ENCODE results near the gene FADS3.

The FADS3 gene

GRCh38 chr11:61855939-61856680 lies 35.2 kb downstream of the FADS3 start:
- Mint-ChIP-seq H3K4me1 (peaks cover 0 to 2% of the 10 kb centered on the region in 2 donors), H3K36me3 (peaks cover 55 to 75% of the 10 kb centered on the region in 2 donors), H3K27me3 (no peaks in the 10 kb centered on the region), H3K4me3 (no peak overlapping the region), H3K9me3 (no peaks in the 10 kb centered on the region), H3K27ac (no peak overlapping the region)
- DNase-seq, result no peak
- ATAC-seq (replicated peaks), result no peak

- H3K36me3 Mint-ChIP-seq, result peaks cover 50 to 72% of the 10 kb centered on the region in 2 donors
- H3K27me3 Mint-ChIP-seq, result no peaks in the 10 kb centered on the region
- H3K9me3 Mint-ChIP-seq, result no peaks in the 10 kb centered on the region
- H3K4me3 Mint-ChIP-seq, result no peak overlapping the region
- DNase-seq, result no peak
- ATAC-seq (replicated peaks), result no peak
- H3K4me1 Mint-ChIP-seq, result peaks cover 0 to 2% of the 10 kb centered on the region in 2 donors
- H3K27ac Mint-ChIP-seq, result no peak overlapping the region
Measured at GRCh38 chr11:61854966-61855714, 36.2 kb downstream of the FADS3 start.

GRCh38 chr11:61854206-61854895 lies 37.0 kb downstream of the FADS3 start:
- H3K36me3 Mint-ChIP-seq, result peaks cover 46 to 72% of the 10 kb centered on the region in 2 donors
- peaks cover 0 to 2% of the 10 kb centered on the region in 2 donors for H3K4me1 Mint-ChIP-seq
- no peaks in the 10 kb centered on the region for H3K27me3 Mint-ChIP-seq
- H3K27ac Mint-ChIP-seq, result no peak overlapping the region
- no peak overlapping the region for H3K4me3 Mint-ChIP-seq
- no peak for DNase-seq
- no peak for ATAC-seq (replicated peaks)
- no peaks in the 10 kb centered on the region for H3K9me3 Mint-ChIP-seq

- H3K4me3 Mint-ChIP-seq, result no peak overlapping the region
- H3K36me3 Mint-ChIP-seq, result peaks cover 40 to 67% of the 10 kb centered on the region in 2 donors
- H3K9me3 Mint-ChIP-seq, result no peaks in the 10 kb centered on the region
- H3K27ac Mint-ChIP-seq, result no peak overlapping the region
- ATAC-seq (replicated peaks) (no peak), DNase-seq (no peak)
- no peaks in the 10 kb centered on the region for H3K27me3 Mint-ChIP-seq
- peaks cover 0 to 2% of the 10 kb centered on the region in 2 donors for H3K4me1 Mint-ChIP-seq
Measured at GRCh38 chr11:61853698-61854169, 37.6 kb downstream of the FADS3 start.

- DNase-seq, result no peak
- no peaks in the 10 kb centered on the region for H3K27me3 Mint-ChIP-seq
- no peaks in the 10 kb centered on the region for H3K9me3 Mint-ChIP-seq
- no peak overlapping the region for H3K4me3 Mint-ChIP-seq
- no peak overlapping the region for H3K27ac Mint-ChIP-seq
- ATAC-seq (replicated peaks), result no peak
- peaks cover 0 to 2% of the 10 kb centered on the region in 2 donors for H3K4me1 Mint-ChIP-seq
- peaks cover 50 to 75% of the 10 kb centered on the region in 2 donors for H3K36me3 Mint-ChIP-seq
Measured at GRCh38 chr11:61851900-61852295, 39.4 kb downstream of the FADS3 start.

- Mint-ChIP-seq H3K27me3 (no peaks in the 10 kb centered on the region), H3K36me3 (peaks cover 50 to 77% of the 10 kb centered on the region in 2 donors), H3K4me1 (peaks cover 0 to 2% of the 10 kb centered on the region in 2 donors), H3K27ac (peak overlapping the region; percentile 31), H3K4me3 (no peak overlapping the region), H3K9me3 (no peaks in the 10 kb centered on the region)
- ATAC-seq (replicated peaks), result no peak
- no peak for DNase-seq
Measured at GRCh38 chr11:61851113-61851899, 40.0 kb downstream of the FADS3 start.

- Mint-ChIP-seq H3K4me1 (peaks cover 0 to 2% of the 10 kb centered on the region in 2 donors), H3K27ac (no peak overlapping the region), H3K36me3 (peaks cover 53 to 81% of the 10 kb centered on the region in 2 donors), H3K27me3 (no peaks in the 10 kb centered on the region), H3K4me3 (no peak overlapping the region), H3K9me3 (no peaks in the 10 kb centered on the region)
- no peak for DNase-seq
- ATAC-seq (replicated peaks), result no peak
Measured at GRCh38 chr11:61850687-61851086, 40.7 kb downstream of the FADS3 start.

GRCh38 chr11:61848631-61849030 lies 42.7 kb downstream of the FADS3 start:
- ATAC-seq (replicated peaks), result no peak
- Mint-ChIP-seq H3K27me3 (no peaks in the 10 kb centered on the region), H3K36me3 (peaks cover 51 to 78% of the 10 kb centered on the region in 2 donors), H3K4me3 (no peak overlapping the region), H3K4me1 (peaks cover 0 to 2% of the 10 kb centered on the region in 2 donors), H3K27ac (no peak overlapping the region), H3K9me3 (no peaks in the 10 kb centered on the region)
- no peak for DNase-seq

GRCh38 chr11:61847914-61848581 lies 43.3 kb downstream of the FADS3 start:
- Mint-ChIP-seq H3K4me3 (no peak overlapping the region), H3K9me3 (no peaks in the 10 kb centered on the region), H3K4me1 (no peaks in the 10 kb centered on the region), H3K36me3 (peaks cover 46 to 77% of the 10 kb centered on the region in 2 donors), H3K27me3 (no peaks in the 10 kb centered on the region), H3K27ac (peak overlapping the region; percentile 9)
- ATAC-seq (replicated peaks) (no peak), DNase-seq (no peak)

GRCh38 chr11:61846362-61847020 lies 44.9 kb downstream of the FADS3 start:
- H3K36me3 Mint-ChIP-seq, result peaks cover 46 to 73% of the 10 kb centered on the region in 2 donors
- no peaks in the 10 kb centered on the region for H3K9me3 Mint-ChIP-seq
- DNase-seq (no peak), ATAC-seq (replicated peaks) (no peak)
- H3K27me3 Mint-ChIP-seq, result no peaks in the 10 kb centered on the region
- H3K4me3 Mint-ChIP-seq, result no peak overlapping the region
- H3K27ac Mint-ChIP-seq, result peak overlapping the region; percentile 31
- no peaks in the 10 kb centered on the region for H3K4me1 Mint-ChIP-seq

GRCh38 chr11:61844909-61845565 lies 46.3 kb downstream of the FADS3 start:
- no peaks in the 10 kb centered on the region for H3K27me3 Mint-ChIP-seq
- H3K4me1 Mint-ChIP-seq, result no peaks in the 10 kb centered on the region
- H3K9me3 Mint-ChIP-seq, result no peaks in the 10 kb centered on the region
- peak overlapping the region; percentile 25 for H3K27ac Mint-ChIP-seq
- H3K4me3 Mint-ChIP-seq, result no peak overlapping the region
- DNase-seq, result no peak
- no peak for ATAC-seq (replicated peaks)
- H3K36me3 Mint-ChIP-seq, result peaks cover 55 to 73% of the 10 kb centered on the region in 2 donors

- DNase-seq (no peak), ATAC-seq (replicated peaks) (no peak)
- H3K27me3 Mint-ChIP-seq, result peaks cover 0 to 4% of the 10 kb centered on the region in 2 donors
- H3K36me3 Mint-ChIP-seq, result peaks cover 64 to 77% of the 10 kb centered on the region in 2 donors
- no peak overlapping the region for H3K4me3 Mint-ChIP-seq
- H3K4me1 Mint-ChIP-seq, result peaks cover 1 to 6% of the 10 kb centered on the region in 2 donors
- peaks cover 0 to 3% of the 10 kb centered on the region in 2 donors for H3K9me3 Mint-ChIP-seq
- H3K27ac Mint-ChIP-seq, result no peak overlapping the region
Measured at GRCh38 chr11:61842528-61842820, 48.9 kb downstream of the FADS3 start.
